Mesodermal cell (in vitro differentiated cells): ENCODE results near the gene INPP5F.

Experiments used
- H3K27ac ChIP-seq: 2 replicates; pipeline ENCODE4 v1.7.0; 2013; ENCODE audit warnings: mild to moderate bottlenecking, low read depth, low read length, moderate library complexity; ENCODE audit not compliant: severe bottlenecking
- H3K36me3 ChIP-seq: 2 replicates; pipeline ENCODE4 v1.7.1; 2013; ENCODE audit warnings: mild to moderate bottlenecking, low read length, moderate library complexity; ENCODE audit not compliant: control insufficient read depth, insufficient read depth
- H3K4me1 ChIP-seq: one replicate; pipeline ENCODE4 v1.7.1; 2013; ENCODE audit warnings: mild to moderate bottlenecking, low read length; ENCODE audit not compliant: insufficient read depth, control insufficient read depth, poor library complexity, severe bottlenecking
- H3K4me3 ChIP-seq: 2 replicates; pipeline ENCODE4 v1.7.0; 2013; ENCODE audit warnings: low read length, control low read depth, mild to moderate bottlenecking; ENCODE audit not compliant: insufficient read depth, poor library complexity, severe bottlenecking; ENCODE audit errors: extremely low read depth
- H3K9me3 ChIP-seq: 2 replicates; pipeline ENCODE4 v1.7.1; 2013; ENCODE audit warnings: mild to moderate bottlenecking, low read length, moderate library complexity; ENCODE audit not compliant: control insufficient read depth
- WGBS, 2 experiments: methylation state at CpG; one replicate each; pipeline ENCODE4 v1.1.5; 2013; ENCODE audit warnings: missing lambda C conversion rate in 2 of 2; ENCODE audit not compliant: insufficient coverage in 2 of 2; 5-methylcytosine and 5-hydroxymethylcytosine counted together

INPP5F gene

DNA sequence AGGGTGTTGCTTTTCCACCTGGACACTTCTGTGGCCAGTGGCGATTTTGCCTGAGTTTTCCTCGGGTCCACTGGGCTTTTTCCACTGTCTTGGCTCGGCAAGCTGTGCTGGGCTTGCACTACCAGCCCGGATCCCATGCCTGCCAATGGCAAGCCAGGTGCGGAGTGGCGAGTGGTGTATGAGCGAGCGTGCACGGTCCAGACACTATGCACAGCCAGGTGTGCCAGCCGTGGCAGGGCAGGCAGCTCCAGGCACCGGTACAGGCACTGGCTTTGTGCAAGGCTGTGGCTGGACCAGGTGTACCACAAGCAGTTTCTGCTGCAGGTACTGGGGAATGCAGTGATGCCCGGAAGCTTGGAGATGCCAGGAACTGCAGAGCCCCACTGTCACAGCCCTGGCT is 22.1 kb downstream of the INPP5F start:
- Histone ChIP-seq H3K4me3 (no peak overlapping the region), H3K27ac (no peak overlapping the region), H3K36me3 (peaks cover 14% of the 10 kb centered on the region), H3K4me1 (peaks cover 10% of the 10 kb centered on the region), H3K9me3 (peaks cover 7% of the 10 kb centered on the region)
- 93 to 96% methylated on average over 12 of the region's 12 CpGs for WGBS, 2 experiments

DNA sequence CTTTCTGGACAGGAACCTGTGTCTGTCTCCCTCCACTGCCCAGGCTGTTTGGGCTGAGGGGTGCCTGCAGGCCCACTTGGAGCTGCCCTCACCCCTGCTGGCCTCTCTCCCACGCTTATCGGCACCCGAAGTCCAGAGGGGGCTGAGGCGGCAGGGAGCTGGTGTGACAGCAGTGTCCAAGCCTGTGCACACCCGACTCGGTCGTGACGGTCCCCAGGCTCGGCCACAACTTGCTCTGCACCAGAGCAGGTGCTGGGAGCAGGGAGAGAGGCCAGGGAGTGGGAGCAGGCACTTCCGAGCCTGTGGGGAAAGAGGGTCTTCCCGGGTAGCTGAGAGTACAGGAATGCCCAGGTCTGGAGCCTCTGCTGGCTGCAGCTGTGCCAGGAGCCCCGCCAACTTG is 23.0 kb downstream of the INPP5F start:
- Histone ChIP-seq H3K27ac (no peak overlapping the region), H3K36me3 (peaks cover 14% of the 10 kb centered on the region), H3K4me1 (peaks cover 1% of the 10 kb centered on the region), H3K4me3 (no peak overlapping the region), H3K9me3 (peaks cover 7% of the 10 kb centered on the region)
- 95 to 96% methylated on average over 11 of the region's 12 CpGs for WGBS, 2 experiments

DNA sequence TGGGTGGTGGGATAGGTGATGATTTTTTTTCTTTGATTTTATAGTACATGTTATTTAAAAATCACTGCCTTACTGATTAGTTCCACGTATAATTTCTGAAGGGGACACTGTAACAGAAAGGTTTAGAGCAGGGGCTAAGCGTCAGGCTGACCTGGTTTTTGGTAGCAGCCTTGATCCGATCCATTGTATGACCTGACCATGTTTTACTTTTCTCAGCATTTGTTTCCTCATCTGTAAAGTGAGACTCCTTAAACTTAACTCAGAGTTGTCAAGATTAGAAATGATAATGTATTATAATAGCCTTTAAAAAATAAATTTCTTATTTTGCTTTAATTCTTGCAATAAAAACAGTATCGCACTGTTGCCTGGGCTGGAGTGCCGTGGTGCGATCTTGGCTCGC is 23.6 kb downstream of the INPP5F start:
- Histone ChIP-seq H3K4me1 (no peaks in the 10 kb centered on the region), H3K27ac (no peak overlapping the region), H3K9me3 (peaks cover 7% of the 10 kb centered on the region), H3K36me3 (peaks cover 14% of the 10 kb centered on the region), H3K4me3 (no peak overlapping the region)
- WGBS, 2 experiments = 84 to 87% methylated on average over 6 of the region's 7 CpGs

DNA sequence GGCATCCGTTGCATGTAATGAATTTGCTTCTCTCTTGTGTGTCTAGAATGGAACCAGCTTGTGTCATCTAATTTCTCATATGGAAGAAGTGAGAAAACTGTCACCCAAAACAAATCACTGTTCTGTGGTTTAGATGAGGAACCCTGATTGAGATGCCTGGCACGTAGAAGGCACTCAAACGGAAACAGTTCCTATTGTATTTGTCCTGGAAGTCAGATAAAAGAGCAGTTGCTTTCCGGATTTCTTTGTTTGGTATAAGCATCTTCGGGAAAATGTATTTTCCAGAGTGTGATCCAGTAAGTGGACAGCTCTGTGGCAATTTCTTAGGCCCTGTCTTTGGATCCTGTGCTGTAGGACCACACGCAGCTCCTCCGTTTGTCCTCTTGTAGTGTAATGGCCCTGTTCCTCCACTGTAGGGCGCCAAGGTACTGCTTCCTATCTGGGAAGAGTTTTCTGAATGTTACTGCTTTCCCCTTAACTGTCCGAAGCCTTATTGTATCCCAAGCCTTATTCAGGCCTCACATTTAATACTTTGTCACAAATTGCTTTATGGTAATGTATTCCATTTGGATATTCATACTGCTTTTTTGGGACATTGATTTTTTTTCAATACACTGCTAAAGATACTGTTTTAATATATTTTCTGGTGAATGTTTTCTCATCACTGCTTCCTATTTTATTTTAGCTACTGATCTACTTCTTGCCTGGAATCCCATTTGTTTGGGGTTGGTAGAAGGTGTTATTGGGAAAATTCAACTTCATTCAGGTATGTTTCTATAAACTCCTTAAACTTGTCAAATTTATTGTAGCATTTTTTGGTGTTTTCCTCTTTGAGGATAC is 24.8 kb downstream of the INPP5F start:
- Histone ChIP-seq H3K4me1 (peaks cover 9% of the 10 kb centered on the region), H3K36me3 (peaks cover 14% of the 10 kb centered on the region), H3K4me3 (no peak overlapping the region), H3K27ac (no peak overlapping the region), H3K9me3 (peaks cover 7% of the 10 kb centered on the region)
- 27 to 42% methylated on average over 5 to 7 of the region's 9 CpGs for WGBS, 2 experiments

DNA sequence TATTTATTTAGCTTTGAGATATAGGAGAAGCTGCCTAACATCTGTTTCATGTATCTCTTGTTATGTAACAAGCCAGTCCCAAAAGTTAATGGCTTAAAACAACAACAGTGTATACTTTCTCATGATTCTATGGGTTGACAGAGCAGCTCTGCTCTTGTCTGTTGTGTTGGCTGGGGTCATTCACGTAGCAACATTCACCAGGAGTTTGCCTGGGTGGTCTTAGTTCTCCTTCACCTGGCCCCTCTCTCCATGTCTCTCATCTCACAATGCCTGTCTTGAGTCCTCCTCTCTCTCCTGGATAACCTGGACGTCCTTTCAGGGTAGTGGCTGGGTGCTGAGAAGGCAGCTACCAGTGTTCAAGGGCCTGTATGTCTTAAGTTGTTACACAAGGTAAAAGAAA is 27.5 kb downstream of the INPP5F start:
- 100% methylated on average over 1 of the region's 2 CpGs for WGBS, 2 experiments
- Histone ChIP-seq H3K4me1 (peaks cover 9% of the 10 kb centered on the region), H3K36me3 (peaks cover 7% of the 10 kb centered on the region), H3K9me3 (peaks cover 1% of the 10 kb centered on the region), H3K4me3 (no peak overlapping the region), H3K27ac (no peak overlapping the region)

DNA sequence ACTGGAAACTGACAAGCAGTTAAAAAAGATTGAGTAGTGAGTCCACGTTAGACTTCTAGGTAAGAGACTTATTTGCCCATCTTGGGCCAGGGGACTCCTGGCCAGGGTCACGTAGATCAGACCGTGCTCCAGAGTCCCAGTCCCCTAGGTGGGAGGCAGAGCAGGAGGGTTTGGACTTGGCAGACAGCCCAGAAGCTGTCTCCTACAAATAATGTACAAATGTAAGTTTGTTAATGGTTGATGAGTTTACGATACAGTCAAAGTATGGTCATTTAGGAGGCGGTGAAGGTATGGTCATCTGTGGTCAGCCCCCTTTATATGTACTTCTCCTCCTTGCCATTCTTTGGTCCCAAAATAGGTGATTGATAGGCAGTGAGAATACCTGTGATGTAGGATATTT is 28.2 kb downstream of the INPP5F start:
- Histone ChIP-seq H3K27ac (no peak overlapping the region), H3K9me3 (no peaks in the 10 kb centered on the region), H3K4me1 (peaks cover 9% of the 10 kb centered on the region), H3K4me3 (no peak overlapping the region), H3K36me3 (peaks cover 2% of the 10 kb centered on the region)
- 92 to 93% methylated on average over 3 of the region's 5 CpGs for WGBS, 2 experiments

DNA sequence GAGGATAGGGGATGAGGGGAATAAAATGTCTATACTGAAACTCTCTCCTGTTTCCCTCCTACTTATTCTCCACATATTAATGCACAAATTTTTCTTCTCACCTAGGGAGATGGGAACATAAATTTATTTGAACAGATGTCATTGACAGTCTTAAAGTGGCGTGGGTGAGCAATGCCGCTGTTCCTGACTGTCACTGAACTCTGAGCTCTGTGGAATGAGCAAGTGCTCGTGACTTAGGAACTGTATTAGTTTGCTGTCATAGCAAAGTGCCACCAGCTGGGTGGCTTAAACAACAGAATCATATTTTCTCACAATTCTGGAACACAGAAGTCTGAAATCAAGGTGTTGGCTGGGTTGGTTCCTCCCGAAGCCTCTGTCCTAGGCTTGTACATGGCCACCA is 29.1 kb downstream of the INPP5F start:
- H3K27ac ChIP-seq = no peak overlapping the region

DNA sequence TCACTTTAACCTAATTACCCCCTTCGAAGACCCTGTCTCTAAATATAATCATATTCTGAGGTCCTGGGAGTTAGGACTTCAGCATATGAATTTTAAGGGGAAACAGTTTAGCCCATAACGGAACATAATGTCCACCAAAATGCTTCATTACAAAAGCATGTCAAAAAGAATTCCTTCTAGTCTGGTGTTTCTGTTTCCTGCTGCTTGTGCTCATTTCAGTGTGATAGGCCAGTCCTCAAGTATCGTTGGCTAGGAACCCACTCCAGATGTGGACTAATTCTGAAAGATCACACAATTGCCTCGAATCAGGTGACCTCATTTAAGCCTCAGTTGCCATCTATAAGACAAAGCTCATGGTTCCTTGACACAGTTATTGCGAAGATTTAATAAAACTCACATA is 29.6 kb downstream of the INPP5F start:
- no peaks in the 10 kb centered on the region for H3K9me3 ChIP-seq
- H3K27ac ChIP-seq = no peak overlapping the region
- H3K4me1 ChIP-seq = peaks cover 9% of the 10 kb centered on the region
- H3K4me3 ChIP-seq = no peak overlapping the region
- peaks cover 2% of the 10 kb centered on the region for H3K36me3 ChIP-seq
- 96 to 100% methylated on average over 2 to 3 of the region's 5 CpGs for WGBS, 2 experiments

More for the DNA sequence above, 29.1 kb downstream of the INPP5F start:
- H3K4me1 ChIP-seq = peaks cover 9% of the 10 kb centered on the region
- H3K36me3 ChIP-seq = peaks cover 2% of the 10 kb centered on the region
- 93% methylated on average over 2 to 3 of the region's 4 CpGs for WGBS, 2 experiments
- H3K9me3 ChIP-seq = no peaks in the 10 kb centered on the region
- no peak overlapping the region for H3K4me3 ChIP-seq

DNA sequence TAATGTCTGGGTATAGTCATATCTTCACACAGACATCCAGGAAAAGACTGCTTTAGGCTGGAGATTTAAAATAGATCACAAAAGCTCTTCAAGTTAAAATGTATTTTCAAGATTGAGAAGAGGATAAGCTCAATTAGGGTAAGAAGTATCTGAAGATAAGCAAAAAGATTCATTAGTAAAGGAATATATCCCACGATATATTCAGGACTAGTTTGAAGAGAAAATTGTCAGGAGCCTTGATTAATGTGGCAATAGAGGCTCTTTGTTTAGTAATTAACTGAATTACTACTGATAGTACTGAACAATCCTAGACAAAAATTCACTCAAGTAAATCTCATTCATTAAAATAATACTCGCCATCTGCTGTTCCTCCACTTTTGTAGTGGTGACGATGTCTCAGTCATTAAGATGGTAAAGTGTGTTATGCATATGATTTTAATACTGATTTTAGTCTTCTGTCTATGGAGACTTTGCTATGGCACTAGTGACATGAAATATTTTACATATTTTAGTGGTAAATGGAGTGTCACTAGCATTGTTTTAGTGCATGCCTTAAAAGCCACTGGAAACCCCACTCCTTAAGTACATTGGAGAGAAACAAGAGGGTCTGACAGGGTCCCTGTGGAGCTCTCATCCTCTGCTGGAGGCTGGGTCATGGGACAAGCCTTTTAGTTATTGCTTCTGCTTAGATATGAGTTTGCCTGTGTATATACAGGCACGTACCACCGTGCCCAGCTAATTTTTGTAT is 32.8 kb downstream of the INPP5F start:
- Histone ChIP-seq H3K27ac (no peak overlapping the region), H3K9me3 (no peaks in the 10 kb centered on the region), H3K4me1 (peaks cover 16% of the 10 kb centered on the region), H3K4me3 (no peak overlapping the region), H3K36me3 (no peaks in the 10 kb centered on the region)
- WGBS, 2 experiments = 100% methylated on average over 2 to 3 of the region's 5 CpGs

DNA sequence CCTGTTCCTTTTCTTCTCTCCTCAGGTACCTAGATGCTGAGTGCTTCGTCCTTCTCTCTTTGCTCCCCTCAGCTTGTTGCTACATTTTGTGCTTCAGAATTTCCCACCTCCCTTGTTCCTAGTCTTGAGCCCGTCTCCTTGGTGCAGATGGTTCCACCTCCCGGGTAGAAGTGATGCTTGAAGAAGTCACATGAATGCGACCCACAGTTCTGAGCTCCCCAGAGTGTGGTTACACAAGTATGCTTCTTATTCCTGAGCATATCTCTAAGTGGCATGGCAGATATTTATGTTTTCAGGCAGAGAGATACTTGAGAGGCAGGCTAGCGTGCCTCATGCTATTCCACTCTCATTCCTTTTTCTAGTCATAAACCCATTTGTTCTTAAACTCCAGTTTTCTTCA is 34.0 kb downstream of the INPP5F start:
- WGBS, 2 experiments = 90 to 97% methylated on average over 3 to 4 of the region's 5 CpGs
- Histone ChIP-seq H3K4me3 (no peak overlapping the region), H3K4me1 (peaks cover 14% of the 10 kb centered on the region), H3K36me3 (no peaks in the 10 kb centered on the region), H3K27ac (no peak overlapping the region), H3K9me3 (no peaks in the 10 kb centered on the region)

DNA sequence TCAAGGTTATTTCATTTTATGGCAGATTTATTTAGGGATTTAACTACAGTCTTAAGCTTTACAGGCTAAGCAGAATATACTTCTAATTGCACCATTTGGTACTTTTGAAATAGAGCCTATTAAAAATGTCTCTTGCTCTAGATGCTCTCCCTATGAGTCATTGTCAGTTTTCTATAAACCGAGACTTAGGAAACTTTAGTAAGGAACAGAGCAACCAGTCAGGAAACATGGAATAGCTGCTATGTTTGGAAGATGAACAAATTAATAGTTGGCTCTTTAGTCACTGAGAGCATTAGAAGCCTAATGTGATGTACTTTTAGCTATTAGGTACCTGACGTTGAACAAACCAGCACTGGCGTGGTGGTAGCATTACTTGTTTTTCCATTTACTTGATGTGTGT is 35.3 kb downstream of the INPP5F start:
- WGBS, 2 experiments = 93 to 94% methylated on average over 3 of the region's 3 CpGs
- H3K4me1 ChIP-seq = peaks cover 7% of the 10 kb centered on the region
- no peaks in the 10 kb centered on the region for H3K36me3 ChIP-seq
- H3K4me3 ChIP-seq = no peak overlapping the region
- no peak overlapping the region for H3K27ac ChIP-seq
- H3K9me3 ChIP-seq = no peaks in the 10 kb centered on the region
